Keratinocyte (primary cell): ENCODE measurements around the gene CAST. TPM values are rescaled to one million over a fixed set of nuclear protein-coding genes. Genes with fewer than 3 reads are reported as not detected.

ENCODE experiments used
- DNase-seq: peaks from one replicate; pipeline ENCODE4 v3.0.0-alpha.2; 2011; ENCODE audit warnings: low read depth, missing footprints, low spot score
- FAIRE-seq: peaks from 2 replicates; lab custom pipeline; 2011; peaks lifted over from hg19 to GRCh38; lab: Jason Lieb, UNC
- H2AFZ ChIP-seq: 2 replicates; pipeline ENCODE4 v1.6.0; 2012; ENCODE audit warnings: low read length, control low read depth, inconsistent platforms; ENCODE audit not compliant: control insufficient read depth
- H3K27ac ChIP-seq: 2 replicates; pipeline ENCODE4 v1.5.1; 2011; ENCODE audit warnings: low read length; ENCODE audit not compliant: control insufficient read depth, insufficient read depth
- H3K27me3 ChIP-seq: 3 replicates; pipeline ENCODE4 v1.6.0; 2011; ENCODE audit warnings: low read length; ENCODE audit not compliant: control insufficient read depth, insufficient read depth; ENCODE audit errors: extremely low read depth
- H3K36me3 ChIP-seq, 2 experiments: 2 replicates in 1 of 2; 3 replicates in 1 of 2; pipeline ENCODE4 v1.5.1; 2011; ENCODE audit warnings: low read length in 2 of 2, mild to moderate bottlenecking in 1 of 2; ENCODE audit not compliant: control insufficient read depth in 2 of 2, insufficient read depth in 2 of 2; ENCODE audit errors: extremely low read depth in 1 of 2
- H3K4me1 ChIP-seq: 3 replicates; pipeline ENCODE4 v1.5.1; 2011; ENCODE audit warnings: low read length; ENCODE audit not compliant: control insufficient read depth, insufficient read depth; ENCODE audit errors: extremely low read depth
- H3K4me2 ChIP-seq: 3 replicates; pipeline ENCODE4 v1.6.0; 2011; ENCODE audit warnings: low read depth, low read length; ENCODE audit not compliant: control insufficient read depth, insufficient read depth; ENCODE audit errors: extremely low read depth
- H3K4me3 ChIP-seq, 3 experiments: fragments of 200-600 bp in 1 of 3; sonication (generic) in 1 of 3; 2 replicates in 2 of 3; 3 replicates in 1 of 3; pipeline ENCODE4 v1.5.1; 2011 to 2016; ENCODE audit warnings: low read length in 3 of 3, mild to moderate bottlenecking in 3 of 3, control low read depth in 2 of 3, inconsistent platforms in 1 of 3, low read depth in 1 of 3, mixed read lengths in 1 of 3, mixed run types in 1 of 3, moderate library complexity in 1 of 3; ENCODE audit not compliant: control insufficient read depth in 2 of 3, insufficient read depth in 2 of 3; ENCODE audit errors: extremely low read depth in 1 of 3
- H3K79me2 ChIP-seq: 2 replicates; pipeline ENCODE4 v1.6.0; 2012; ENCODE audit warnings: low read length; ENCODE audit not compliant: control insufficient read depth, insufficient read depth
- H3K9ac ChIP-seq: 3 replicates; pipeline ENCODE4 v1.6.0; 2011; ENCODE audit warnings: low read length; ENCODE audit not compliant: control insufficient read depth, insufficient read depth; ENCODE audit errors: extremely low read depth
- H3K9me1 ChIP-seq: 3 replicates; pipeline ENCODE4 v1.6.0; 2011; ENCODE audit warnings: low read length; ENCODE audit not compliant: control insufficient read depth, insufficient read depth; ENCODE audit errors: extremely low read depth
- H3K9me3 ChIP-seq: 2 replicates; pipeline ENCODE4 v1.5.1; 2012; ENCODE audit warnings: low read depth, low read length; ENCODE audit not compliant: control insufficient read depth
- H4K20me1 ChIP-seq: 3 replicates; pipeline ENCODE4 v1.6.0; 2011; ENCODE audit warnings: low read length; ENCODE audit not compliant: control insufficient read depth, insufficient read depth; ENCODE audit errors: extremely low read depth
- EZH2 ChIP-seq: IDR thresholded peaks from one replicate; pipeline ENCODE4 v1.6.1; 2012; ENCODE audit warnings: inconsistent platforms, mild to moderate bottlenecking, low read length, moderate library complexity
- dilution Hi-C: fragments of 300-500 bp; cut with MboI; formaldehyde crosslinking; loops from one replicate; pipeline ENCODE4 v1.7.0; 2020; ENCODE audit warnings: low sequenced_read_pairs; ENCODE audit not compliant: extremely low pct_ligation_motif_present
- polyA plus RNA-seq, 5 experiments: library from polyadenylated mRNA; depleted of rRNA in 3 of 5; stranded (reverse) in 3 of 5; stranded (forward) in 1 of 5; unstranded in 1 of 5; fragments of >200 nt; gene quantifications; 1 replicate in 1 of 5; 2 replicates in 3 of 5; 3 replicates in 1 of 5; pipeline versions ENCODE4 v1.2.1 to v1.2.3, GENCODE V29; 2011 to 2012; ENCODE audit warnings: missing spikeins in 2 of 5, low read depth in 1 of 5, low replicate concordance in 1 of 5
- TF ChIP-seq, protein P1 (sequence below), 3 experiments: IDR thresholded peaks in 1 of 3; conservative IDR thresholded peaks in 1 of 3; optimal IDR thresholded peaks in 1 of 3; 2 replicates in 2 of 3; 3 replicates in 1 of 3; pipeline versions ENCODE3 to v1.5.1; 2011; ENCODE audit warnings: low read length in 3 of 3, mild to moderate bottlenecking in 3 of 3, moderate library complexity in 2 of 3, control low read depth in 1 of 3, inconsistent platforms in 1 of 3; ENCODE audit not compliant: insufficient read depth in 2 of 3; ENCODE audit errors: extremely low read depth in 1 of 3

The CAST gene
- polyA plus RNA-seq, 1 donor (not counting 4 experiments of a cell fraction or from before 2014, with no cell fraction given): 238 TPM

GRCh38 chr5:96808868-96809558 is 146.8 kb downstream of the CAST start:
- H4K20me1 ChIP-seq: no peaks in the 10 kb centered on the region
- TF ChIP-seq EZH2: no peak
- TF ChIP-seq, protein P1, sequence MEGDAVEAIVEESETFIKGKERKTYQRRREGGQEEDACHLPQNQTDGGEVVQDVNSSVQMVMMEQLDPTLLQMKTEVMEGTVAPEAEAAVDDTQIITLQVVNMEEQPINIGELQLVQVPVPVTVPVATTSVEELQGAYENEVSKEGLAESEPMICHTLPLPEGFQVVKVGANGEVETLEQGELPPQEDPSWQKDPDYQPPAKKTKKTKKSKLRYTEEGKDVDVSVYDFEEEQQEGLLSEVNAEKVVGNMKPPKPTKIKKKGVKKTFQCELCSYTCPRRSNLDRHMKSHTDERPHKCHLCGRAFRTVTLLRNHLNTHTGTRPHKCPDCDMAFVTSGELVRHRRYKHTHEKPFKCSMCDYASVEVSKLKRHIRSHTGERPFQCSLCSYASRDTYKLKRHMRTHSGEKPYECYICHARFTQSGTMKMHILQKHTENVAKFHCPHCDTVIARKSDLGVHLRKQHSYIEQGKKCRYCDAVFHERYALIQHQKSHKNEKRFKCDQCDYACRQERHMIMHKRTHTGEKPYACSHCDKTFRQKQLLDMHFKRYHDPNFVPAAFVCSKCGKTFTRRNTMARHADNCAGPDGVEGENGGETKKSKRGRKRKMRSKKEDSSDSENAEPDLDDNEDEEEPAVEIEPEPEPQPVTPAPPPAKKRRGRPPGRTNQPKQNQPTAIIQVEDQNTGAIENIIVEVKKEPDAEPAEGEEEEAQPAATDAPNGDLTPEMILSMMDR (optimal IDR thresholded peaks at IDR 0.05 in 1 of 3, IDR thresholded peaks at IDR 0.05 in 1 of 3, conservative IDR thresholded peaks at IDR 0.05 in 1 of 3; ENCODE audit: extremely low read depth in 1 of 3, insufficient read depth in 2 of 3, low read length in 3 of 3): no peak
- no peaks in the 10 kb centered on the region for H3K9me1 ChIP-seq
- H3K27me3 ChIP-seq: no peaks in the 10 kb centered on the region
- DNase-seq: no peak
- H3K9ac ChIP-seq: peak overlapping the region; percentile 96
- peak overlapping the region; percentile 94 for H3K4me2 ChIP-seq
- H3K27ac ChIP-seq: peak overlapping the region; percentile 92
- no peaks in the 10 kb centered on the region for H3K36me3 ChIP-seq
- no peak for FAIRE-seq
- H2AFZ ChIP-seq: peak overlapping the region; percentile 97
- H3K4me1 ChIP-seq: peaks cover 22% of the 10 kb centered on the region
- dilution Hi-C loops: no loop called here
- peaks cover 10% of the 10 kb centered on the region for H3K79me2 ChIP-seq
- no peaks in the 10 kb centered on the region for H3K9me3 ChIP-seq
- no peak overlapping the region for H3K4me3 ChIP-seq

GRCh38 chr5:96809921-96810320 is 147.7 kb downstream of the CAST start:
- Histone ChIP-seq H4K20me1 (no peaks in the 10 kb centered on the region), H3K9me3 (no peaks in the 10 kb centered on the region), H3K27me3 (no peaks in the 10 kb centered on the region), H2AFZ (peak overlapping the region; percentile 28), H3K79me2 (peaks cover 6% of the 10 kb centered on the region), H3K4me1 (peaks cover 22% of the 10 kb centered on the region), H3K4me2 (no peak overlapping the region), H3K9me1 (no peaks in the 10 kb centered on the region), H3K9ac (no peak overlapping the region), H3K27ac (no peak overlapping the region), H3K4me3 (no peak overlapping the region), H3K36me3 (no peaks in the 10 kb centered on the region)
- DNase-seq: no peak
- dilution Hi-C loops: no loop called here
- TF ChIP-seq EZH2: no peak
- TF ChIP-seq, protein P1 (optimal IDR thresholded peaks at IDR 0.05 in 1 of 3, IDR thresholded peaks at IDR 0.05 in 1 of 3, conservative IDR thresholded peaks at IDR 0.05 in 1 of 3; ENCODE audit: extremely low read depth in 1 of 3, insufficient read depth in 2 of 3, low read length in 3 of 3): no peak
- no peak for FAIRE-seq
